ENCODE measurements around the gene PRG2.
A peak's percentile ranks its signal among the peaks of the same experiment; 100 is the strongest.
"Not testable (repeated sequence)": the region's sequence is repeated elsewhere in the genome, so short reads cannot be mapped to it uniquely, and the experiment has no call there.

Gene PRG2

DNA sequence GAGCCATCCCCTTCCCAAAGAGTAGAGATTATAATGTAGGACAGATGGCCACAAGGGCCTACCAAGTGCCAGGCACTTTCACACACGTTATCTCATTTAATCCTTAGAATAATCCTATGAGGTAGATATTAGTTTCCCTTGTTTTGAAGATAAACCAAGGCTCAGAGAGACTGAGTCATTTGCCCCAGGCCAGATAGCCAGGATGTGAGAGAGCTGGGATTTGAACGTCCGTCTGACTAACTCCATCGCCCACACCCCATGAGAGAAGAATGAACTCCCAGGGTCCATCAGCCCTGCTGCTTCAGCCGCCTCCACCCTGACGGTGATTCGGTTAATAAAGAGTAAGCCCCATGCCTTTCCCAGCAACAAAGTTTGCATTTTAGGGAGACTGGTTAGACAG, 20.2 kb downstream of the PRG2 start:
- no peak for DNase-seq (ENCODE audit: low read depth in 1 of 2, low spot score in 1 of 2)

- no peak for DNase-seq (ENCODE audit: low read depth in 1 of 2, low spot score in 1 of 2)
Measured at GRCh38 chr11:57368845-57369232, 21.6 kb downstream of the PRG2 start.

- DNase-seq (ENCODE audit: low read depth in 1 of 2, low spot score in 1 of 2), result no peak
Measured at GRCh38 chr11:57368106-57368844, 22.2 kb downstream of the PRG2 start.

DNA sequence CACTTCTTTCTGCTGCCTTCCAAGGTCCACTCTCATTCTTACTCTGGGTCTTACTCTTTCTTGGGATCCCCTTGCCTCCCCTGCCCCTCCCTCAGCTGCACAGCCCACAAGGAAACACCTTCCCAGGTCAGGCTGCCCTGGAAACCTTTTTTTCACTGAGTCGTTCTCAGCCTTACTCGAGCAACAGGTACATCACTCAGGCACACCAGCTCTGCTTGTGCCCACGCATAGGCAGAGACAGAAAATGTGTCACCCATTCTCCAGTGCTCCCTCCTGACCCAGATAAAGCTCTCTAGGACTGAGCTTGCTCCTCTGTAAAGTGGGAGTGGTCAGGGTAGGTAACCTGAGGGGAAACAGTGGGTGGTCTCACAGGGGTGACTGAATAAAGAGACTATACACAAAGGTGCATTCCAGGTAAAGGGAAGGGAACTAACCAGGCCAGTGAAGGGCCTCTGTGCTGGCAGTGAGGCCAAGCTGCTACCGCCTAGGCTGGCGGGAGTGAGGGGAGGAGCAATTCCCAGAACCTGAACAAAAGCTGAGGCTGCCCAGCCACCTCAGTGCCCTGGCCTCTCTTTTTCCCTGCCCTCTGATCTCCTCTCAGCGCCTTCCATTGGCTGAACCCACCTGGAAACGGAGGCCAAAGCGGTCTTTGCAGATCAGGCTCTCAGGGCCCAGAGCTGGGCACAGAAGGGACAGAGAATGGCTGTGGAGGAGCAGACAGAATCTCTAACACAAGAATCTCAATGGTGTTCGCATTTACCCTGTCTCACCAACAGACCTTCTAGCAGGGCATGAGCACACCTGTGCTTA, 25.4 kb downstream of the PRG2 start:
- DNase-seq (ENCODE audit: low read depth in 1 of 2, low spot score in 1 of 2), result no peak

GRCh38 chr11:57363131-57364080, 27.0 kb downstream of the PRG2 start:
- DNase-seq (ENCODE audit: low read depth in 1 of 2, low spot score in 1 of 2), result no peak

GRCh38 chr11:57361926-57362325, 28.5 kb downstream of the PRG2 start:
- DNase-seq (ENCODE audit: low read depth in 1 of 2, low spot score in 1 of 2), result no peak

DNA sequence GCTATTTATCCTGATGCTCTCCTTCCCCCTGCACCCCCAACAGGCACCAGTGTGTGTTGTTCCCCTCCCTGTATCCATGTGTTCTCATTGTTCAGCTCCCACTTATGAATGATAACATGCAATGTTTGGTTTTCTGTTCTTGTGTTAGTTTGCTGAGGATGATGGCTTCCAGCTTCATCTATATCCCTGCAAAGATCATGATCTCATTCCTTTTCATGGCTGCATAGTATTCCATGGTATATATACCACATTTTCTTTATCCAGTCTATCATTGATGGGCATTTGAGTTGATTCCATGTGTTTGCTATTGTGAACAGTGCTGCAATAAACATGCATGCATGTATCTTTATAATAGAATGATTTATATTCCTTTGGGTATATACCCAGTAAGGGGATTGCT, 29.0 kb downstream of the PRG2 start:
- not testable (repeated sequence) for DNase-seq (ENCODE audit: low read depth in 1 of 2, low spot score in 1 of 2)

DNA sequence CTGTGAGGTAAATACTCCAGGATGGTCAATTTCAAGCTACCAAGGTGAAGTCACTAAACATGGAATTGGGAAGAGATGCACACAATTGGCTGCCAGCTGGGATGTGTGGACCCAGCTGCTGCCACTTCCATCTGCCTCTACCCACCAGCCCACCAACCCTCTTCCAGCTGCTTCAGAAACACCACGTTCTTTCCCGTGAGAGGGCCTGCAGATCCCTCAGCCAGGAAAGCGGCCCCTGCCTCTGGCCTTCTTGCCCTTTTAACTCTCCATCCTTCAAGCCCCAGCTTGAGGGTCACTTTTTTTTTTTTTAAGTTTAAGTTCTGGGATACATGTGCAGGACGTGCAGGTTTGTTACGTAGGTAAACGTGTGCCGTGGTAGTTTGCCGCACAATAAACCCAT, 29.5 kb downstream of the PRG2 start:
- no peak for DNase-seq (ENCODE audit: low read depth in 1 of 2, low spot score in 1 of 2)

- DNase-seq (ENCODE audit: low read depth in 1 of 2, low spot score in 1 of 2), result no peak
Measured at GRCh38 chr11:57359896-57360690, 30.4 kb downstream of the PRG2 start.

GRCh38 chr11:57359396-57359795, 31.1 kb downstream of the PRG2 start:
- no peak for DNase-seq (ENCODE audit: low read depth in 1 of 2, low spot score in 1 of 2)

DNA sequence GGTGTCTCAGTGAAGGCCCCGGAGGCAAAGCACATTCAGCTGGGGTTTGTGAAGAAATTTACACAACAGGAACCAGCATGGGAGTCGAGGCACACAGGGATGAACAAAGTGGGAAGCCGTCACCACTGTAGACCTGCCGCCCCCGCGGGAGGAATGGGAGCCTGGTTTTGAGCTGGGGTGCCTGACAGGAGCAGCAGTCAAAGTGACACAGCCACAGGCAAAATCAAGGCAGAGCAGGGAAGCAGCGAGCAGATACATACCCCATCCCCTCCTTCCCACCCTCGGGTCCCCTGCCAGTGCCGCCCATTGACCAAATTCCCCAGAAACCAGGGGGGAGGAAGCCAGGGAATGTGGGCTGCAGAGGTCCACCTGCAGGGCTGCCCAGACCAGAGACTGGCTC, 31.5 kb downstream of the PRG2 start:
- DNase-seq (ENCODE audit: low read depth in 1 of 2, low spot score in 1 of 2), result no peak

- no peak for DNase-seq (ENCODE audit: low read depth in 1 of 2, low spot score in 1 of 2)
Measured at GRCh38 chr11:57358543-57358961, 31.9 kb downstream of the PRG2 start.

GRCh38 chr11:57357856-57358255, 32.6 kb downstream of the PRG2 start:
- DNase-seq (ENCODE audit: low read depth in 1 of 2, low spot score in 1 of 2), result no peak

DNA sequence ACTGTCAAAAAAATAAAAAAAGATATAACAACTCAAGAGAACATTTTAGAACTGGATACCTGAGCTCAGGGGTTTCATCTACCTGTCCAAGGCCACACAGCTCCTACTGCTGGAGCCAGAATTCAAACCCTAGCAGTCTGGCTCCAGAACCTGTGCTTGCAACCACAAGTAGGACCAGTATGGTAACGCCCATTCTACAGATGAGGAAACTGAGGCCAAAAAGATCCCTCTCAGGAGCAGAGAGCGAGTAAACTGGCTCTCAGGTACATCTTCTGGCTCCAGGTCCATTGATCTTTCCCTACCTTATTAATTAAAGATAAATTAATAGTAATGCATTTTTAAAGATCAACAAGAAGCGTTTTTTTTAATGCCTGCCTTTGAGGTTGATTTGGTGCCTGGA, 33.1 kb downstream of the PRG2 start:
- DNase-seq (ENCODE audit: low read depth in 1 of 2, low spot score in 1 of 2), result no peak

DNA sequence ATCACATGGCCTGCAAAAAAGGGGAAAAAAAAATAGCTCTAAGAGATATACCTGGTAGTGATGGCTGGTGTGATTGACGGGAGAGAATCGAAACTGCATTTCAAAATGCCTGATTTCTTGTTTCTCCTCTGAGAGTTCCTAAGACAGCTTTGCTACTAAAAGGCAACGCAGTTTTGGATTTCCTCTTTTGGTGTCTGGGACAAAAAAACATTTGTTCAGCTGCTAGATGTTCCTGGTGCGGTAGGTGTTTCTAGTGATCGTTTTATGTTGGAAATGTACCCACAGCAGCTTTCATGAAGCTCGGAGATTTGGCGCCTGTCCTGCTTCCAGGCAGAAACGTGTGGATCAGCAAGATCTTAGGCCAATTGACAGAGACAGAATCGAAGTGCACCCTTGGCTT, 34.2 kb downstream of the PRG2 start:
- DNase-seq (ENCODE audit: low read depth in 1 of 2, low spot score in 1 of 2), result no peak

DNA sequence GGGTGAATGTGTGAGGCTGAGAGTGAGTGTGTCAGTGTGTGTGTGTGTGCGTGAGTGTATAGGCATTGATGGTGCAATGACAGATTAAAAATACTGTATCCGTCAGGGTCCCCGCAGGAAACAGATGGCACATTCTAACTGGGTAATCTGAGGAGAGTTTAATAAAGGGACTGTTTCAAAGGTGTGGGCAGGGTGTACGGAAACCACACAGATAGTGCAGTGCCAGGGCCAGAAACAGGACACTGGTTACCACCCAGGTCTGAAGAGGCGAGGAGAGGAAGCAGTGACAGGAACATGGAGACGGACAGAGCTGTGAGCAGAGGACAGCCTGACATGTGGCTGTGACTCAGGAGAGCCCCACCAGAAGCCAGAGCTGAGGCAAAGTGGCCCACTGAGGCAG, 35.8 kb downstream of the PRG2 start:
- no peak for DNase-seq (ENCODE audit: low read depth in 1 of 2, low spot score in 1 of 2)

GRCh38 chr11:57353852-57354251, 36.6 kb downstream of the PRG2 start:
- no peak for DNase-seq (ENCODE audit: low read depth in 1 of 2, low spot score in 1 of 2)

- no peak for DNase-seq (ENCODE audit: low read depth in 1 of 2, low spot score in 1 of 2)
Measured at GRCh38 chr11:57353446-57353845, 37.0 kb downstream of the PRG2 start.

GRCh38 chr11:57353036-57353435, 37.4 kb downstream of the PRG2 start:
- DNase-seq (ENCODE audit: low read depth in 1 of 2, low spot score in 1 of 2), result no peak

- peak; percentile 40 to 49 for DNase-seq (ENCODE audit: low read depth in 1 of 2, low spot score in 1 of 2)
Measured at GRCh38 chr11:57349491-57350274, 40.8 kb downstream of the PRG2 start.
